GM23338 (cell line): ENCODE results near the gene PHF5A. TPM values are rescaled to one million over a fixed set of nuclear protein-coding genes. Genes with fewer than 3 reads are reported as not detected.

ENCODE experiments used
- ATAC-seq: fragments of 200-7000 bp; cut with Tn5 transposase; 3 replicates; pipeline ENCODE4 v1.9.1; 2020
- DNase-seq: peaks from one replicate; pipeline ENCODE4 v3.0.0-alpha.2; 2015; ENCODE audit warnings: low spot score
- H2AFZ ChIP-seq: fragments of 200-600 bp; sonication (generic); 2 replicates; pipeline ENCODE4 v1.8.0; 2016; ENCODE audit warnings: antibody characterized with exemption, mild to moderate bottlenecking, moderate library complexity
- H3F3A ChIP-seq: fragments of 200-600 bp; sonication (generic); replicated peaks from 2 replicates; pipeline ENCODE4 v1.8.0; 2017; ENCODE audit warnings: antibody characterized with exemption, mixed run types, low read depth
- H3K27ac ChIP-seq: fragments of 200-600 bp; sonication (generic); 2 replicates; pipeline ENCODE4 v1.6.1; 2016; ENCODE audit warnings: low read depth
- H3K27me3 ChIP-seq: fragments of 200-600 bp; sonication (generic); 2 replicates; pipeline ENCODE4 v1.8.0; 2016; ENCODE audit warnings: mild to moderate bottlenecking, mixed run types, moderate library complexity; ENCODE audit not compliant: insufficient read depth
- H3K36me3 ChIP-seq: fragments of 200-600 bp; sonication (generic); 2 replicates; pipeline ENCODE4 v1.8.0; 2016; ENCODE audit warnings: mild to moderate bottlenecking; ENCODE audit not compliant: insufficient read depth
- H3K4me1 ChIP-seq: fragments of 200-600 bp; sonication (generic); 2 replicates; pipeline ENCODE4 v1.8.0; 2016; ENCODE audit warnings: mild to moderate bottlenecking, moderate library complexity; ENCODE audit not compliant: insufficient read depth
- H3K4me2 ChIP-seq: fragments of 200-600 bp; sonication (generic); 2 replicates; pipeline ENCODE4 v1.7.1; 2017; ENCODE audit warnings: mixed run types
- H3K4me3 ChIP-seq: fragments of 200-600 bp; sonication (generic); 2 replicates; pipeline ENCODE4 v1.6.1; 2016; ENCODE audit warnings: mixed run types
- H3K79me2 ChIP-seq: fragments of 200-600 bp; sonication (generic); replicated peaks from 2 replicates; pipeline ENCODE4 v1.8.0; 2017; ENCODE audit warnings: mild to moderate bottlenecking; ENCODE audit not compliant: insufficient read depth
- H3K9me2 ChIP-seq: fragments of 200-600 bp; sonication (generic); 2 replicates; pipeline ENCODE4 v1.8.0; 2017; ENCODE audit not compliant: insufficient read depth
- H4K20me1 ChIP-seq: fragments of 200-600 bp; sonication (generic); replicated peaks from 2 replicates; pipeline ENCODE4 v1.8.0; 2017; ENCODE audit warnings: mild to moderate bottlenecking; ENCODE audit not compliant: insufficient read depth
- H3K27ac Mint-ChIP-seq: 2 replicates; pipeline ENCODE4 v1.8.0; 2020; ENCODE audit warnings: inconsistent platforms, mild to moderate bottlenecking, moderate library complexity, mixed read lengths
- H3K27me3 Mint-ChIP-seq: 3 replicates; pipeline ENCODE4 v1.8.0; 2022; ENCODE audit warnings: low read depth, mild to moderate bottlenecking, moderate library complexity, mixed read lengths, inconsistent platforms; ENCODE audit not compliant: insufficient read depth, poor library complexity
- H3K36me3 Mint-ChIP-seq: 3 replicates; pipeline ENCODE4 v1.8.0; 2021; ENCODE audit warnings: low read depth, mild to moderate bottlenecking, inconsistent platforms, moderate library complexity, mixed read lengths
- H3K4me1 Mint-ChIP-seq: 3 replicates; pipeline ENCODE4 v1.8.0; 2020; ENCODE audit warnings: mild to moderate bottlenecking, inconsistent platforms, mixed read lengths
- H3K4me3 Mint-ChIP-seq: 3 replicates; pipeline ENCODE4 v1.8.0; 2021; ENCODE audit warnings: moderate library complexity, mild to moderate bottlenecking, inconsistent platforms, mixed read lengths
- H3K9me3 Mint-ChIP-seq: 3 replicates; pipeline ENCODE4 v1.8.0; 2020; ENCODE audit warnings: moderate library complexity, mild to moderate bottlenecking, inconsistent platforms, mixed read lengths
- CREB1 ChIP-seq: fragments of 250-450 bp; sonication (Bioruptor Pico); IDR thresholded peaks from 2 replicates; pipeline ENCODE4 v1.5.0; 2020; ENCODE audit warnings: low read depth, mild to moderate bottlenecking, moderate library complexity
- EZH2 ChIP-seq: fragments of 200-600 bp; sonication (generic); IDR thresholded peaks from one replicate; pipeline ENCODE4 v1.8.0; 2017; ENCODE audit warnings: antibody characterized with exemption, mild to moderate bottlenecking, low read depth; ENCODE audit not compliant: unreplicated experiment
- NANOG ChIP-seq: IDR thresholded peaks from 2 replicates; pipeline ENCODE4 v1.6.1; 2016; ENCODE audit warnings: antibody characterized with exemption, borderline replicate concordance
- POLR2AphosphoS5 ChIP-seq: IDR thresholded peaks from 2 replicates; pipeline ENCODE4 v1.6.1; 2016; ENCODE audit warnings: antibody characterized with exemption, low read depth
- ZNF114 ChIP-seq: fragments of 250-450 bp; sonication (Bioruptor Pico); IDR thresholded peaks from 2 replicates; pipeline ENCODE4 v1.5.0; 2020; ENCODE audit warnings: mild to moderate bottlenecking, moderate library complexity
- polyA plus RNA-seq: library from polyadenylated mRNA; unstranded; fragments of >200 nt; fragmentation: Nextera tagmentation; extraction: Ambion mirVana; gene quantifications from 2 replicates; pipeline ENCODE4 v1.2.1, GENCODE V29; 2016
- total RNA-seq: library from RNA; depleted of rRNA; stranded (reverse); fragments of >200 nt; shearing (Covaris generic); gene quantifications from 2 replicates; pipeline ENCODE4 v1.2.3, GENCODE V29; 2014
- TF ChIP-seq, protein P1 (sequence below): IDR thresholded peaks from one replicate; pipeline ENCODE4 v1.6.1; 2018; ENCODE audit warnings: antibody characterized with exemption; ENCODE audit not compliant: unreplicated experiment
- TF ChIP-seq, protein P2 (sequence below): IDR thresholded peaks from 2 replicates; pipeline ENCODE4 v1.6.1; 2016; ENCODE audit warnings: antibody characterized with exemption
- TF ChIP-seq, protein P3 (sequence below): fragments of 250-450 bp; sonication (Bioruptor Pico); IDR thresholded peaks from 2 replicates; pipeline ENCODE4 v1.5.0; 2020; ENCODE audit warnings: mild to moderate bottlenecking, moderate library complexity

The PHF5A gene
- total and polyA plus RNA-seq, 2 experiments from 2014 or later, result 49.4 to 115 TPM

DNA sequence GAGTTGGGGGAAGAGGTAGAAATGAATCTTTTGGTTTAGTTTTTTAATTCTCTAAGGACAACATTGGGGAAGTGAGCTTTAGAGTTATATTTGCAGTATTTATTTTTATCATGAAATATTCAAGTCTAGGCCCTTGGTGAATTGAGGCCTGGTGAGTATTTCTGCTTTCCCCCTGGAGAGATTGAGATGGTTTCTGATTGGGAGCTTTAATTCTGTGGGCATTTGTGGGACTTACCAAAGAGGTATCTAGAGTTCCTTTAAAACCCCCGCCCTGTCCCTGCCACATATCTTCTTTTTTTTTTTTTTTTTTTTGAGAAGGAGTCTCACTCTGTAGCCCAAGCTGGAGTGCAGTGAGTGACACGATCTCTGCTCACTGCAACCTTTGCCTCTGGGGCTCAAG is 10.0 kb upstream of the PHF5A start (continued):
- no peak for TF ChIP-seq EZH2
- TF ChIP-seq POLR2AphosphoS5, result no peak
- TF ChIP-seq NANOG, result no peak
- TF ChIP-seq, protein P1, sequence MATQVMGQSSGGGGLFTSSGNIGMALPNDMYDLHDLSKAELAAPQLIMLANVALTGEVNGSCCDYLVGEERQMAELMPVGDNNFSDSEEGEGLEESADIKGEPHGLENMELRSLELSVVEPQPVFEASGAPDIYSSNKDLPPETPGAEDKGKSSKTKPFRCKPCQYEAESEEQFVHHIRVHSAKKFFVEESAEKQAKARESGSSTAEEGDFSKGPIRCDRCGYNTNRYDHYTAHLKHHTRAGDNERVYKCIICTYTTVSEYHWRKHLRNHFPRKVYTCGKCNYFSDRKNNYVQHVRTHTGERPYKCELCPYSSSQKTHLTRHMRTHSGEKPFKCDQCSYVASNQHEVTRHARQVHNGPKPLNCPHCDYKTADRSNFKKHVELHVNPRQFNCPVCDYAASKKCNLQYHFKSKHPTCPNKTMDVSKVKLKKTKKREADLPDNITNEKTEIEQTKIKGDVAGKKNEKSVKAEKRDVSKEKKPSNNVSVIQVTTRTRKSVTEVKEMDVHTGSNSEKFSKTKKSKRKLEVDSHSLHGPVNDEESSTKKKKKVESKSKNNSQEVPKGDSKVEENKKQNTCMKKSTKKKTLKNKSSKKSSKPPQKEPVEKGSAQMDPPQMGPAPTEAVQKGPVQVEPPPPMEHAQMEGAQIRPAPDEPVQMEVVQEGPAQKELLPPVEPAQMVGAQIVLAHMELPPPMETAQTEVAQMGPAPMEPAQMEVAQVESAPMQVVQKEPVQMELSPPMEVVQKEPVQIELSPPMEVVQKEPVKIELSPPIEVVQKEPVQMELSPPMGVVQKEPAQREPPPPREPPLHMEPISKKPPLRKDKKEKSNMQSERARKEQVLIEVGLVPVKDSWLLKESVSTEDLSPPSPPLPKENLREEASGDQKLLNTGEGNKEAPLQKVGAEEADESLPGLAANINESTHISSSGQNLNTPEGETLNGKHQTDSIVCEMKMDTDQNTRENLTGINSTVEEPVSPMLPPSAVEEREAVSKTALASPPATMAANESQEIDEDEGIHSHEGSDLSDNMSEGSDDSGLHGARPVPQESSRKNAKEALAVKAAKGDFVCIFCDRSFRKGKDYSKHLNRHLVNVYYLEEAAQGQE, result no peak
- no peak for TF ChIP-seq ZNF114 (CRISPR knock-in tag)
- TF ChIP-seq, protein P2, sequence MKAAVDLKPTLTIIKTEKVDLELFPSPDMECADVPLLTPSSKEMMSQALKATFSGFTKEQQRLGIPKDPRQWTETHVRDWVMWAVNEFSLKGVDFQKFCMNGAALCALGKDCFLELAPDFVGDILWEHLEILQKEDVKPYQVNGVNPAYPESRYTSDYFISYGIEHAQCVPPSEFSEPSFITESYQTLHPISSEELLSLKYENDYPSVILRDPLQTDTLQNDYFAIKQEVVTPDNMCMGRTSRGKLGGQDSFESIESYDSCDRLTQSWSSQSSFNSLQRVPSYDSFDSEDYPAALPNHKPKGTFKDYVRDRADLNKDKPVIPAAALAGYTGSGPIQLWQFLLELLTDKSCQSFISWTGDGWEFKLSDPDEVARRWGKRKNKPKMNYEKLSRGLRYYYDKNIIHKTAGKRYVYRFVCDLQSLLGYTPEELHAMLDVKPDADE, result no peak

DNA sequence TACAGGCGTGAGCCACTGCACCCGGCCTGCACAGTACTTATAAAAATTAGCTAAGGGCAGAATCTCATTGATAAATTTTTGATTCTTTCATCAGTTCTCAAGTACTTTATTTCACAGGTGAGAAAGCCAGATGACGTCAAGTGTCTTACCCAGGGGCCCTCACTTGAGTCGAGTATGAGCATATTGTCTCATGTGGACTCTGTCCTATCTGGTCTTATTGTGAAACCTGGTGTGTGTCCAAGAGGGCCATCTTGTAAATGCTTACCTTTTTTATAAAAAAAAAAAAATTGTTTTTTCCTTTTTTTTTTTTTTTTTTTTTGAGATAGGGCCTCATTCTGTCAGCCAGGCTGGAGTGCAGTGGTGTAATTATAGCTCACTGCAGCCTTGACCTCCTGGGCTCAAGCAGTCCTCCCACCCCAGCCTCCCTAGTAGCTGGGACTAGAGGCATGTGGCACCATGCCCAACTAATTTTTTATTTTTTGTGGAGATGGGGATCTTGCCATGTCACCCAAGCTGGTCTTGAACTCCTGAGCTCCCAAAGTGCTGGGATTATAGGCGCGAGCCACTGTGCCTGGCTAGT is 6.5 kb upstream of the PHF5A start:
- H3K9me2 ChIP-seq, result no peaks in the 10 kb centered on the region
- ATAC-seq, result no peak
- H3K36me3 ChIP-seq, result no peaks in the 10 kb centered on the region
- H3K4me3 ChIP-seq, result no peak overlapping the region
- no peak overlapping the region for H3K4me2 ChIP-seq
- peaks cover 8% of the 10 kb centered on the region for H3K27me3 Mint-ChIP-seq
- peaks cover 20% of the 10 kb centered on the region for H3K4me1 Mint-ChIP-seq
- no peaks in the 10 kb centered on the region for H3K9me3 Mint-ChIP-seq
- DNase-seq, result no peak
- H3K79me2 ChIP-seq, result peaks cover 99% of the 10 kb centered on the region
- no peak overlapping the region for H3K27ac Mint-ChIP-seq
- H3F3A ChIP-seq, result 0 out of 2 replicates have a peak, but pooled peaks cover 6% of the 10 kb centered on the region
- no peak overlapping the region for H2AFZ ChIP-seq
- H3K36me3 Mint-ChIP-seq, result no peaks in the 10 kb centered on the region
- H3K27ac ChIP-seq, result no peak overlapping the region
- H4K20me1 ChIP-seq, result peaks cover 18% of the 10 kb centered on the region
- no peaks in the 10 kb centered on the region for H3K27me3 ChIP-seq
- H3K4me3 Mint-ChIP-seq, result no peak overlapping the region
- peaks cover 9% of the 10 kb centered on the region for H3K4me1 ChIP-seq
- TF ChIP-seq, protein P3, sequence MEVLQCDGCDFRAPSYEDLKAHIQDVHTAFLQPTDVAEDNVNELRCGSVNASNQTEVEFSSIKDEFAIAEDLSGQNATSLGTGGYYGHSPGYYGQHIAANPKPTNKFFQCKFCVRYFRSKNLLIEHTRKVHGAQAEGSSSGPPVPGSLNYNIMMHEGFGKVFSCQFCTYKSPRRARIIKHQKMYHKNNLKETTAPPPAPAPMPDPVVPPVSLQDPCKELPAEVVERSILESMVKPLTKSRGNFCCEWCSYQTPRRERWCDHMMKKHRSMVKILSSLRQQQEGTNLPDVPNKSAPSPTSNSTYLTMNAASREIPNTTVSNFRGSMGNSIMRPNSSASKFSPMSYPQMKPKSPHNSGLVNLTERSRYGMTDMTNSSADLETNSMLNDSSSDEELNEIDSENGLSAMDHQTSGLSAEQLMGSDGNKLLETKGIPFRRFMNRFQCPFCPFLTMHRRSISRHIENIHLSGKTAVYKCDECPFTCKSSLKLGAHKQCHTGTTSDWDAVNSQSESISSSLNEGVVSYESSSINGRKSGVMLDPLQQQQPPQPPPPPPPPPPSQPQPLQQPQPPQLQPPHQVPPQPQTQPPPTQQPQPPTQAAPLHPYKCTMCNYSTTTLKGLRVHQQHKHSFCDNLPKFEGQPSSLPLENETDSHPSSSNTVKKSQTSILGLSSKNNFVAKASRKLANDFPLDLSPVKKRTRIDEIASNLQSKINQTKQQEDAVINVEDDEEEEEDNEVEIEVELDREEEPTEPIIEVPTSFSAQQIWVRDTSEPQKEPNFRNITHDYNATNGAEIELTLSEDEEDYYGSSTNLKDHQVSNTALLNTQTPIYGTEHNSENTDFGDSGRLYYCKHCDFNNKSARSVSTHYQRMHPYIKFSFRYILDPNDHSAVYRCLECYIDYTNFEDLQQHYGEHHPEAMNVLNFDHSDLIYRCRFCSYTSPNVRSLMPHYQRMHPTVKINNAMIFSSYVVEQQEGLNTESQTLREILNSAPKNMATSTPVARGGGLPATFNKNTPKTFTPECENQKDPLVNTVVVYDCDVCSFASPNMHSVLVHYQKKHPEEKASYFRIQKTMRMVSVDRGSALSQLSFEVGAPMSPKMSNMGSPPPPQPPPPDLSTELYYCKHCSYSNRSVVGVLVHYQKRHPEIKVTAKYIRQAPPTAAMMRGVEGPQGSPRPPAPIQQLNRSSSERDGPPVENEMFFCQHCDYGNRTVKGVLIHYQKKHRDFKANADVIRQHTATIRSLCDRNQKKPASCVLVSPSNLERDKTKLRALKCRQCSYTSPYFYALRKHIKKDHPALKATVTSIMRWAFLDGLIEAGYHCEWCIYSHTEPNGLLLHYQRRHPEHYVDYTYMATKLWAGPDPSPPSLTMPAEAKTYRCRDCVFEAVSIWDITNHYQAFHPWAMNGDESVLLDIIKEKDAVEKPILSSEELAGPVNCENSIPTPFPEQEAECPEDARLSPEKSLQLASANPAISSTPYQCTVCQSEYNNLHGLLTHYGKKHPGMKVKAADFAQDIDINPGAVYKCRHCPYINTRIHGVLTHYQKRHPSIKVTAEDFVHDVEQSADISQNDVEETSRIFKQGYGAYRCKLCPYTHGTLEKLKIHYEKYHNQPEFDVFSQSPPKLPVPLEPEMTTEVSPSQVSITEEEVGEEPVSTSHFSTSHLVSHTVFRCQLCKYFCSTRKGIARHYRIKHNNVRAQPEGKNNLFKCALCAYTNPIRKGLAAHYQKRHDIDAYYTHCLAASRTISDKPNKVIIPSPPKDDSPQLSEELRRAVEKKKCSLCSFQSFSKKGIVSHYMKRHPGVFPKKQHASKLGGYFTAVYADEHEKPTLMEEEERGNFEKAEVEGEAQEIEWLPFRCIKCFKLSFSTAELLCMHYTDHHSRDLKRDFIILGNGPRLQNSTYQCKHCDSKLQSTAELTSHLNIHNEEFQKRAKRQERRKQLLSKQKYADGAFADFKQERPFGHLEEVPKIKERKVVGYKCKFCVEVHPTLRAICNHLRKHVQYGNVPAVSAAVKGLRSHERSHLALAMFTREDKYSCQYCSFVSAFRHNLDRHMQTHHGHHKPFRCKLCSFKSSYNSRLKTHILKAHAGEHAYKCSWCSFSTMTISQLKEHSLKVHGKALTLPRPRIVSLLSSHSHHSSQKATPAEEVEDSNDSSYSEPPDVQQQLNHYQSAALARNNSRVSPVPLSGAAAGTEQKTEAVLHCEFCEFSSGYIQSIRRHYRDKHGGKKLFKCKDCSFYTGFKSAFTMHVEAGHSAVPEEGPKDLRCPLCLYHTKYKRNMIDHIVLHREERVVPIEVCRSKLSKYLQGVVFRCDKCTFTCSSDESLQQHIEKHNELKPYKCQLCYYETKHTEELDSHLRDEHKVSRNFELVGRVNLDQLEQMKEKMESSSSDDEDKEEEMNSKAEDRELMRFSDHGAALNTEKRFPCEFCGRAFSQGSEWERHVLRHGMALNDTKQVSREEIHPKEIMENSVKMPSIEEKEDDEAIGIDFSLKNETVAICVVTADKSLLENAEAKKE (CRISPR knock-in tag), result no peak
- TF ChIP-seq, protein P1, result no peak
- TF ChIP-seq NANOG (no peak), CREB1 (no peak)
- TF ChIP-seq, protein P2, result no peak
